Measurements from ENCODE around the gene SIGLEC15. TPM values are rescaled to one million over a fixed set of nuclear protein-coding genes. Genes with fewer than 3 reads are reported as not detected.
"Not testable (repeated sequence)": the region's sequence is repeated elsewhere in the genome, so short reads cannot be mapped to it uniquely, and the experiment has no call there.

The SIGLEC15 gene
- total RNA-seq, 1 donor from 2014 or later, result not detected

DNA sequence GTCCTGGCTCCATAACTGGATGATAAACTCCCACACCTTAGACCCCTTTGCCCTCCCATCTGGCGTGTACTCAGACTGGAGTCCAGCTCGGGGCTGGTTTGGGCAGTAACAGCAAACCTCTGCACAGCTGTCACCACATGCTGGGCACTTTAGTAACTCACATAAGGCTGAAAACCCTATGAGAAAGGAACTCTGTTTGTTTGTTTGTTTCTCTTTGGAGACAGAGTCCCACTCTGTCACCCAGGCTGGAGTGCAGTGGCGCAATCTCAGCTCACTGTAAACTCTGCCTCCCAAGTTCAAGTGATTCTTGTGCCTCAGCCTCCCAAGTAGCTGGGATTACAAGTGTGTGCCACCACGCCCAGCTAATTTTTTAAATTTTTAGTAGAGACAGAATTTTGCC lies 1.2 kb downstream of the SIGLEC15 start:
- H3K36me3 Mint-ChIP-seq (ENCODE audit: low read depth); DNase-seq (ENCODE audit: low spot score); H3K27ac Mint-ChIP-seq; H3K4me3 Mint-ChIP-seq; H3K9me3 Mint-ChIP-seq; intact Hi-C loops (cut with micrococcal nuclease): not testable (repeated sequence)
- Mint-ChIP-seq H3K27me3 (ENCODE audit: insufficient read depth) (peaks cover 17% of the 10 kb centered on the region), H3K4me1 (ENCODE audit: low read depth) (peaks cover 12% of the 10 kb centered on the region)

DNA sequence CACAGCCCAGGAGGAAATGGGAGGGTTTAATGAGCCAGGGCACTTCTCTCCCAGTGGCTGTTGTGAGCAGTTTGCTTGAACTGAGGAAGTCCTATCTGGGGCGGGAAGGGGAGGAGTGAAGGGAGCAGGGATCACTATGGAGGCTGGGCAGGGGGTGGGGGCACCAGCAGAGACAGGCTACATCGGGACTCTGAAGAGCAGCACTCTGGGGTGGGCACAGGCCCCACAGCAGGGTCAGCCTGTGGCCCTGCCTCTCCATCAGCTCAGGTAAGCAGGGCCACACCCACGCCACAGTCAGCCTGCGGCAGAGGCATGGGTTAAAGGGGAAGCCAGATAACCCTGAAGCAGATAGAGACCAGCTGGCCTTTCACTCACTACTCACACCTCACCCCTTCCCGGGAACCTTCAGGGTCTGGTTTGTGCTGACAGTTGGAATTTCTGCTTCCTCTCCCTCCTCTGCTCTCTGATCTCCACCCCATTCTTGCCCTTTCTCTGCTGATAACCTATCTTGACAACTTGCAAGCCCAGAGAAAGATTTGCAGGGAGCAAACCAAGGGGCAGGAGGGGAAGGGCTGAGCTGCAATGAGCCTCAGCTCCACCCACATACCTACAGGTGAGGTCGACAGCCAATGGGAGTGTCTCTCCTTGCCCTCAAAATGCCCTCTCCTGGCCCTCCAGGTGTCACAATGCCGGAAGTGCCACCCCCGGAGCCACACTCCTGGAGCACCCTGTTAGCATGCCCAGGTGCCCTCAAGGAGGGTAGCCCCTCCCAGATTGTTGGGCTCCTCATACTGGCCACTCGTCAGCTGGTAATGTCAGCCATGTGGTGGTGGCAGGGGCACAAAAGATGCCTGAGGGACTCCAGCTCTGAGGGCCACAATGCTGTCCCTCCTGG lies 3.7 kb downstream of the SIGLEC15 start:
- Mint-ChIP-seq H3K4me1 (ENCODE audit: low read depth) (peaks cover 12% of the 10 kb centered on the region), H3K27ac (no peak overlapping the region), H3K9me3 (no peaks in the 10 kb centered on the region), H3K36me3 (ENCODE audit: low read depth) (no peaks in the 10 kb centered on the region), H3K4me3 (no peak overlapping the region), H3K27me3 (ENCODE audit: insufficient read depth) (peaks cover 11% of the 10 kb centered on the region)
- DNase-seq (ENCODE audit: low spot score), result no peak
- intact Hi-C loops (cut with micrococcal nuclease), result no loop called here

DNA sequence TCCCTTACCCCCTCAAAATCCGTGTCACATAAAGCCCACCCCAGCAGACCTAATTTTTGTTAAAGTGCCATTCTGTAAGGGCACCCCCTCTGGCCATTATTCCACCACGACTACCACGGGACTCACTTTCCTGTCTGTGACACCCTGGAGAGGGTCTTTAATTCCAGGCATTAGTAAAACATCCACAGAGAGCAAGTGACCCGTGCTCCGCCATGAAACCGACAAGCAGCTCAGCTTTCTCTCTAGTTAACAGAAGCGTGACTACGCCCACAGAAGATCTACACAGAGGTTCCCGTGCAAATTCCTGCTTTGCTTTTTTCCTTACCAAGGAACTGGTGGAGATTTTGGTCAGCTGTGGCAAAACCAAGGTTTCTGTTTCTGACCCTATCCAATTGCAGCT lies 4.4 kb downstream of the SIGLEC15 start:
- no peaks in the 10 kb centered on the region for H3K9me3 Mint-ChIP-seq
- no peak for DNase-seq (ENCODE audit: low spot score)
- H3K27ac Mint-ChIP-seq, result no peak overlapping the region
- no peak overlapping the region for H3K4me3 Mint-ChIP-seq
- intact Hi-C loops (cut with micrococcal nuclease), result no loop called here
- H3K4me1 Mint-ChIP-seq (ENCODE audit: low read depth), result peaks cover 12% of the 10 kb centered on the region
- no peaks in the 10 kb centered on the region for H3K36me3 Mint-ChIP-seq (ENCODE audit: low read depth)
- peaks cover 13% of the 10 kb centered on the region for H3K27me3 Mint-ChIP-seq (ENCODE audit: insufficient read depth)

DNA sequence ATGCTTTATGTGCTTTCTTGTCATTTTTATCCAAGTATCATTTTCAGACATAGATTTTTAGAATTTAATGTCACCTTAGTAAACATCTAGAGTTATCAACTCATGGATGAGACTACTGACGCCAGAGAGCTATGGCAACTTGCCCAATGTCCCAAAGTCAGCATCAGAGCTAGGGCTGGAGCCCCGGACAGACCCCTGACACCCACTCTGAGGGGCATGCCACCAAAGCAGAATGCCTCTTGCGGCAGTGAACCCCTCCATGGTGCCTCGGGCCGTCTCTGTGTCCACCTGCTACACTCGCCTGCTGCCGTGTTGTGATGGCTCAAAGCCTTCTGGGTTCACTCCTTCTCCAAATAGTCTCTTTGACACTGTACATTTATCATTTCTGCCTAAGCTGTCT lies 5.4 kb downstream of the SIGLEC15 start:
- Mint-ChIP-seq H3K27ac (no peak overlapping the region), H3K27me3 (ENCODE audit: insufficient read depth) (peaks cover 22% of the 10 kb centered on the region), H3K4me1 (ENCODE audit: low read depth) (peaks cover 12% of the 10 kb centered on the region), H3K36me3 (ENCODE audit: low read depth) (no peaks in the 10 kb centered on the region), H3K4me3 (no peak overlapping the region), H3K9me3 (no peaks in the 10 kb centered on the region)
- intact Hi-C loops (cut with micrococcal nuclease), result no loop called here
- DNase-seq (ENCODE audit: low spot score), result no peak

DNA sequence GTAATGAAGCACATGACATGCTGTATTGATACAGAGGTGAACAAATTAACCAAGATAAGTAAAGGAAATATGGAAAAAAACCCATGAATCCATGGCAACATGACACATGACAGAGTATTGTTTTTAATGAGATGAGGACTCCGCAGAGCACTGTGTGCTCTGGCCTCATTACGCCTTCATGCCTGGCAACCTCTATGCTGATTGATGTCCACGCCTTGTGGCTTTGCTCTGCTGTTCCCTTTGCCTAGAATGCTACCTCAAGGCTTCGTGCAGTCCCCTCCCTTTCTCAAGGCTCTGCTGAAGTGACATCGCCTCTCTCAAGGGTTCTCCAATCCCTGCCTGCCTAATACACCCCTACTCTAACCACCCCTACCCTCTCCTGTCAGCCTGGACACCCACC lies 8.4 kb downstream of the SIGLEC15 start:
- H3K9me3 Mint-ChIP-seq, result no peaks in the 10 kb centered on the region
- H3K27ac Mint-ChIP-seq, result no peak overlapping the region
- no peak for DNase-seq (ENCODE audit: low spot score)
- no peaks in the 10 kb centered on the region for H3K36me3 Mint-ChIP-seq (ENCODE audit: low read depth)
- no peaks in the 10 kb centered on the region for H3K4me1 Mint-ChIP-seq (ENCODE audit: low read depth)
- H3K4me3 Mint-ChIP-seq, result no peak overlapping the region
- intact Hi-C loops (cut with micrococcal nuclease), result no loop called here
- peaks cover 36% of the 10 kb centered on the region for H3K27me3 Mint-ChIP-seq (ENCODE audit: insufficient read depth)

DNA sequence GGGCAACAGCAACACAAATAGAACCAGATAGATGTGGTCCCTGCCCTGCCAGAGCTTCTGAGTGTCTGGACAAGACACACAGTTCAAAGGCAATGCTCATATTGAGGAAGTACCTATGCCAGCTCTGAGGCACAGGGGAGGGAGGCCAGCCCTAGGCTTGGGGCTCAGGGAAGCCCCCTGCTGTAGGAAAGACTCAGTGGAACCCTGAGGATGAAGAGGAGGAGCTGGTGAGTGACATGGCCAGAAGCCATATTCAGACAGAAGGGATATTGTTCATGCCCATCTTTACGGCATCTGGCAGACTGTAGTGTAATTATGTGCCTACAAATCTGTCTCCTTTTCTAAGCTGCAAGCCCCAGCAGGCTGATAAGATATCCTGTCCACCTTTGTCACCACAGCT lies 8.8 kb downstream of the SIGLEC15 start:
- Mint-ChIP-seq H3K27ac (no peak overlapping the region), H3K27me3 (ENCODE audit: insufficient read depth) (peaks cover 39% of the 10 kb centered on the region), H3K4me1 (ENCODE audit: low read depth) (no peaks in the 10 kb centered on the region), H3K4me3 (no peak overlapping the region), H3K36me3 (ENCODE audit: low read depth) (no peaks in the 10 kb centered on the region), H3K9me3 (no peaks in the 10 kb centered on the region)
- intact Hi-C loops (cut with micrococcal nuclease), result no loop called here
- DNase-seq (ENCODE audit: low spot score), result no peak

DNA sequence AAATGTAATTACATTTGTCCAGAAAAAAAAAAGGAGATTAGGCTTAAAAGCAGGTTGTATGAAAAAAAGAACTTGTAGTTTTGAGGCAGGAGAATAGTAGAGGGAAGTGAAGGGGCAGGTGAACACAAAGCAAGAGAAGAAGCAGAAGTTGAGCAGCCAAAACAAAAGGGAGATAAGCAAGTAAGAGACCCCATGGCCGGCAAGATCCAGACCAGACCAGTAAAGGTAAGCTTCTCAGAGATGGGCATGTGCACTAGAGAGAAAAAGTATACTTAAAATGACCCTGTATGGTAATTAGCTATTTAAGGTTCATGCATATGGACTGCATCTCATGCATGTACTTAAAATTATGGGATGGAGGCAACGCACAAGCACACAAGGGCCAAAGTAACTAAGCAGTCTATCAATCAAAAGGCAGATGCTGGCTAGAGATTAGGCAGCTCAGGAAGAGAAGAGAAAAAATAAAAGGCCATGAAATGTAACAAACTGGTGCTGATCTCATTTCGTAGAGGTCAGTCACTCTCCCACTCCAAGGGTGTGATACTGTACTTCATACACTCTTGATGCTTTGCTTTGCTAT lies 9.7 kb downstream of the SIGLEC15 start:
- no peak overlapping the region for H3K27ac Mint-ChIP-seq
- intact Hi-C loops (cut with micrococcal nuclease), result loop anchor here (5.0 kb wide), 1 partner anchor 42 kb away; no protein-coding TSS in a partner anchor
- no peaks in the 10 kb centered on the region for H3K9me3 Mint-ChIP-seq
- no peak overlapping the region for H3K4me3 Mint-ChIP-seq
- no peak for DNase-seq (ENCODE audit: low spot score)
- peaks cover 45% of the 10 kb centered on the region for H3K27me3 Mint-ChIP-seq (ENCODE audit: insufficient read depth)
- H3K36me3 Mint-ChIP-seq (ENCODE audit: low read depth), result no peaks in the 10 kb centered on the region
- no peaks in the 10 kb centered on the region for H3K4me1 Mint-ChIP-seq (ENCODE audit: low read depth)

DNA sequence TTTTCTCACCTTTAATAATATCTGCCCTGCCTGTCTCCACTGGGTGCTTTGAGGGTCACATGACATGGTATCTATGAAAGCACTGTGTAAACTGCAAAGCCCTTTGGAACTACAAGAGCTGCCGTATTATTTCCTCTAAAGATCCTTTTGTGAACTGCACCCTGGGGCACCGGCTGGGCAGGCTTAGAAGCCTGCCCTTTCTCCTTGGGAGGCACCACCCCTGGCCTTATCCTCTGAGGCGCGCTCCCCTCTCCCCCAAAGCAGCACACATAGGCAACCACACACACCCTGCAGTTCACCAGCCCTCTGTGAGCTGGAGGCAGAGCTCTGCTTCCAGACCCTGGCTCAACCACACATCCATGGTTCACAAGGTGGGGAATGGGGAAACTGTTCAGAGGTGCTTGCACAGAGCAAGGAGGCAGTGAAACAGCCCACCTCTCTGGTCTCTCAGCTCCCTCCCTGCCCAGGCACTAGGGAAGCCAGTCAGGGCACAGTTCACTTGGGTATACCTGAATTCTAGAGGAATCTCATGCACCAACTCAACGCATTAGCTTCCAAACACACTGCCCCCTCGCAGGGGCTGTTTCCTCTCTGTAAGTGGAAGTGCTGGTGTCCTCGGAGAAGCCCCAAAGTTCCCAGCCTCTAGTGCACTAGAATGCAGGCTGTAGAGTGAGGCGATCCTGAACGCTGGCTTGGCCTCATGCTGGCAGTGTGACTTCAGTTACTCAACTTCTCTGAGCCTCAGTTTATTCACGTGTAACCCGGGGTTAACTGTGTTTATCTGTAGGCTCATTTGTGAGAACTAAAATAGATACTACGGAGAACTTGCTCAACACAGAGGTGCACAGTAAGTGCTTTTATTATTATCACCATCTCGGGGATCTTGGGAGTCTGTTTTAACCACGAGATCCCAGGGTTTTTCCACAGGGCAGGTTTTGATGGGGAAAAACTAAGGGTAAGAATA lies 11.0 kb downstream of the SIGLEC15 start:
- no peaks in the 10 kb centered on the region for H3K36me3 Mint-ChIP-seq (ENCODE audit: low read depth)
- no peak for DNase-seq (ENCODE audit: low spot score)
- H3K4me3 Mint-ChIP-seq, result no peak overlapping the region
- no peaks in the 10 kb centered on the region for H3K9me3 Mint-ChIP-seq
- no peaks in the 10 kb centered on the region for H3K4me1 Mint-ChIP-seq (ENCODE audit: low read depth)
- intact Hi-C loops (cut with micrococcal nuclease), result loop anchor here (5.0 kb wide), 1 partner anchor 41 kb away; no protein-coding TSS in a partner anchor
- H3K27ac Mint-ChIP-seq, result no peak overlapping the region
- peaks cover 50% of the 10 kb centered on the region for H3K27me3 Mint-ChIP-seq (ENCODE audit: insufficient read depth)

DNA sequence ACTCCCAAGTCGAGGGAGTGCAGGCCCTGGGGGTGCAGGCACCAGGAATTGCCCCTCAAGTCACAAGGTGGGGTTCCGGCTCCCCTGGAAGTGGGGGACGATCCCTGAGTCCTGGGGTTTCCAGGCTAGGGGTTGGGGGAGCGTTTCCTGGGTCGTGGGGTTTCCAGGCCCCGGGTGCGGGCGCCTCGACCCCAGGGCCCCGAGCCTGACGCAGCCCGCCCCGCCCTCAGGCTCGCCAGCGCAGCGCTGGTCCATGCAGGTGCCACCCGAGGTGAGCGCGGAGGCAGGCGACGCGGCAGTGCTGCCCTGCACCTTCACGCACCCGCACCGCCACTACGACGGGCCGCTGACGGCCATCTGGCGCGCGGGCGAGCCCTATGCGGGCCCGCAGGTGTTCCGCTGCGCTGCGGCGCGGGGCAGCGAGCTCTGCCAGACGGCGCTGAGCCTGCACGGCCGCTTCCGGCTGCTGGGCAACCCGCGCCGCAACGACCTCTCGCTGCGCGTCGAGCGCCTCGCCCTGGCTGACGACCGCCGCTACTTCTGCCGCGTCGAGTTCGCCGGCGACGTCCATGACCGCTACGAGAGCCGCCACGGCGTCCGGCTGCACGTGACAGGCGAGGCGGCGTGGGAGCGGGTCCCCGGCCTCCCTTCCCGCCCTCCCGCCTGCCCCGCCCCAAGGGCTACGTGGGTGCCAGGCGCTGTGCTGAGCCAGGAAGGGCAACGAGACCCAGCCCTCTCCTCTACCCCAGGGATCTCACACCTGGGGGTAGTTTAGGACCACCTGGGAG lies 12.0 kb downstream of the SIGLEC15 start:
- Mint-ChIP-seq H3K27ac (no peak overlapping the region), H3K36me3 (ENCODE audit: low read depth) (no peaks in the 10 kb centered on the region), H3K27me3 (ENCODE audit: insufficient read depth) (peaks cover 50% of the 10 kb centered on the region), H3K9me3 (no peaks in the 10 kb centered on the region), H3K4me3 (no peak overlapping the region), H3K4me1 (ENCODE audit: low read depth) (no peaks in the 10 kb centered on the region)
- intact Hi-C loops (cut with micrococcal nuclease), result loop anchor here (2.0 to 5.0 kb wide), 2 partner anchors 40 to 149 kb away; no protein-coding TSS in a partner anchor
- DNase-seq (ENCODE audit: low spot score), result peak; percentile 22

DNA sequence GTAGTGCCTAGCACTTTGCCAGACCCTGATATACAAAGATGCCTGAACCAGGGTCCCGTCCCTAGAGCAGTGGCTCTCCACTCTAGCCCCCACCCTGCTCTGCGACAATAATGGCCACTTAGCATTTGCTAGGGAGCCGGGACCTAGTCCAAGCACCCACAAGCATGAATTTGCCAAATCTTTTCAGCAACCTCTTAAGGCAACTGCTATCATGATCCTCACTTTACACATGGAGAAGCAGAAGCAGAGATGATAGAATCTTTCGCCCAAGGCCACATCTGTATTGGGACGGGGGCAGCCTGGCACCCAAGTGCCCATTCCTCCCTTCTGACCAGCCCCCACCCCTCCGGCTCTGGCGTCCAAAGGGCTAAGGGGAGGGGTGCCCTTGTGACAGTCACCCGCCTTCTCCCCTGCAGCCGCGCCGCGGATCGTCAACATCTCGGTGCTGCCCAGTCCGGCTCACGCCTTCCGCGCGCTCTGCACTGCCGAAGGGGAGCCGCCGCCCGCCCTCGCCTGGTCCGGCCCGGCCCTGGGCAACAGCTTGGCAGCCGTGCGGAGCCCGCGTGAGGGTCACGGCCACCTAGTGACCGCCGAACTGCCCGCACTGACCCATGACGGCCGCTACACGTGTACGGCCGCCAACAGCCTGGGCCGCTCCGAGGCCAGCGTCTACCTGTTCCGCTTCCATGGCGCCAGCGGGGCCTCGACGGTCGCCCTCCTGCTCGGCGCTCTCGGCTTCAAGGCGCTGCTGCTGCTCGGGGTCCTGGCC lies 13.0 kb downstream of the SIGLEC15 start:
- intact Hi-C loops (cut with micrococcal nuclease), result loop anchor here (1.0 to 5.0 kb wide), 3 partner anchors 39 to 150 kb away; no protein-coding TSS in a partner anchor
- Mint-ChIP-seq H3K9me3 (no peaks in the 10 kb centered on the region), H3K4me1 (ENCODE audit: low read depth) (no peaks in the 10 kb centered on the region), H3K27me3 (ENCODE audit: insufficient read depth) (peaks cover 49% of the 10 kb centered on the region), H3K27ac (no peak overlapping the region), H3K4me3 (no peak overlapping the region), H3K36me3 (ENCODE audit: low read depth) (no peaks in the 10 kb centered on the region)
- no peak for DNase-seq (ENCODE audit: low spot score)

DNA sequence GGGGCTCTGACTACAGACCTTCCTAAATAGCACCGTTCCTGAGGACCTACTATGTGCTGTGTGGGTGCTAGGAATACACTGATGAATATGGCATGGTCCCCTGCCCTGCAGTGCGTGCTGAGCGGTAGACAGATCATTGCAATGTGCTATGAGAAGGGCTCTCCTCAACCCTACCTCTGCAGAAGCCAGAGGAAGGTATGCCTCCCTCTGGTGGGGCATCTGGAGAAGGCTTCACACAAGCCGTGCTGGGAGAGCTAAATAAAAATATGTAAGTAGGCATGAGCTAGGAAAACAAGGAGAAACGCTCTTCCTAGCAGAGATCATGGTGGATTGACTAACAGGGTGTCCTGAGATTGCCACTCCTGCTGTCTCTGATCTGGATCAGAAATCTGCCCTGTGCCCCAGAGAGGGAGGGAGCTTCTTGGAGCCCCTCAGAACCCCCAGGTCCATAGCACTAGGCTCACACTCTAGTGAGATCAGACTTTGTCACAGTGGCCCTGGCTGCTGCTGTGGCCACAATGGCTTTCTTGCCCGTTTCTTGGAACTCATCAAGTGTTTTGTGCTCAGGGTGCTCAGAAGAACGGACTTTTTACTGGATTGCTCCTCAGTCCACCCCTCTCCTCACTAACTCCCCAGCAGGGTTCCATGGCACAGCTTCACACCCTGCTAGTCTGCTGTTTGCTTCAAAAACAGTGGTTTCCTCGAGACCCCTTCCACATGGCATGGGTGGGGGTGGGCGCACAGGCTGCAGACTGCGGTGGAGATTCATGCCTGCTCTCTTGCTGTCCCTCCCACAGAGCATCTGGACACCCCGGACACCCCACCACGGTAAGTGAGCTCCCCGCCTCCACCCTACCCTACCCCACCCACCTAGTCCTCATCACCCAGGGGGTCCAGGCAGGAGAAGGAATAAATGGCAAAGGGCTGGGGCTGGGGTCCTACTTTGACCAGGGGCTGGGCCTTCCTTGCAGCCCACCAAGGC lies 14.2 kb downstream of the SIGLEC15 start:
- H3K27ac Mint-ChIP-seq, result no peak overlapping the region
- peaks cover 43% of the 10 kb centered on the region for H3K27me3 Mint-ChIP-seq (ENCODE audit: insufficient read depth)
- H3K4me3 Mint-ChIP-seq, result no peak overlapping the region
- no peaks in the 10 kb centered on the region for H3K9me3 Mint-ChIP-seq
- DNase-seq (ENCODE audit: low spot score), result no peak
- H3K4me1 Mint-ChIP-seq (ENCODE audit: low read depth), result no peaks in the 10 kb centered on the region
- no peaks in the 10 kb centered on the region for H3K36me3 Mint-ChIP-seq (ENCODE audit: low read depth)
- intact Hi-C loops (cut with micrococcal nuclease), result loop anchor here (1.0 to 5.0 kb wide), 3 partner anchors 38 to 151 kb away; no protein-coding TSS in a partner anchor
